IPS-15b (cell line): ENCODE data around the gene MEOX2.

ENCODE experiments used
- H3K27me3 ChIP-seq: one replicate; pipeline ENCODE4 v1.6.1; 2013; ENCODE audit warnings: low read length; ENCODE audit not compliant: control insufficient read depth, insufficient read depth
- H3K36me3 ChIP-seq: one replicate; pipeline ENCODE4 v1.6.1; 2013; ENCODE audit warnings: low read length; ENCODE audit not compliant: control insufficient read depth, insufficient read depth
- H3K4me1 ChIP-seq: one replicate; pipeline ENCODE4 v1.6.1; 2013; ENCODE audit warnings: mild to moderate bottlenecking, low read length; ENCODE audit not compliant: control insufficient read depth, insufficient read depth
- H3K4me3 ChIP-seq: one replicate; pipeline ENCODE4 v1.5.1; 2013; ENCODE audit warnings: low read depth, low read length
- H3K9ac ChIP-seq: one replicate; pipeline ENCODE4 v1.6.1; 2013; ENCODE audit warnings: low read depth, mild to moderate bottlenecking, low read length
- H3K9me3 ChIP-seq: one replicate; pipeline ENCODE4 v1.6.1; 2013; ENCODE audit warnings: mild to moderate bottlenecking, low read length; ENCODE audit not compliant: control insufficient read depth, insufficient read depth

MEOX2 gene

GRCh38 chr7:15580604-15581351, 105.7 kb downstream of the MEOX2 start:
- H3K9me3 ChIP-seq, result peaks cover 3% of the 10 kb centered on the region
- H3K4me3 ChIP-seq, result no peak overlapping the region
- H3K27me3 ChIP-seq, result no peaks in the 10 kb centered on the region
- H3K36me3 ChIP-seq, result no peaks in the 10 kb centered on the region
- H3K4me1 ChIP-seq, result no peaks in the 10 kb centered on the region
- no peak overlapping the region for H3K9ac ChIP-seq

GRCh38 chr7:15577600-15577999, 108.9 kb downstream of the MEOX2 start:
- Histone ChIP-seq H3K36me3 (no peaks in the 10 kb centered on the region), H3K9ac (no peak overlapping the region), H3K9me3 (no peaks in the 10 kb centered on the region), H3K27me3 (no peaks in the 10 kb centered on the region), H3K4me3 (no peak overlapping the region), H3K4me1 (no peaks in the 10 kb centered on the region)

- H3K4me3 ChIP-seq, result no peak overlapping the region
- no peaks in the 10 kb centered on the region for H3K27me3 ChIP-seq
- no peak overlapping the region for H3K9ac ChIP-seq
- no peaks in the 10 kb centered on the region for H3K4me1 ChIP-seq
- H3K9me3 ChIP-seq, result no peaks in the 10 kb centered on the region
- no peaks in the 10 kb centered on the region for H3K36me3 ChIP-seq
Measured at GRCh38 chr7:15571301-15571878, 115.1 kb downstream of the MEOX2 start.

GRCh38 chr7:15567652-15568051, 118.8 kb downstream of the MEOX2 start:
- Histone ChIP-seq H3K27me3 (no peaks in the 10 kb centered on the region), H3K36me3 (no peaks in the 10 kb centered on the region), H3K4me1 (no peaks in the 10 kb centered on the region), H3K4me3 (no peak overlapping the region), H3K9ac (no peak overlapping the region), H3K9me3 (no peaks in the 10 kb centered on the region)

- no peaks in the 10 kb centered on the region for H3K36me3 ChIP-seq
Measured at GRCh38 chr7:15567036-15567435, 119.4 kb downstream of the MEOX2 start.

GRCh38 chr7:15566476-15566875, 120.0 kb downstream of the MEOX2 start:
- Histone ChIP-seq H3K4me1 (no peaks in the 10 kb centered on the region), H3K4me3 (no peak overlapping the region), H3K9ac (no peak overlapping the region), H3K9me3 (no peaks in the 10 kb centered on the region), H3K27me3 (no peaks in the 10 kb centered on the region), H3K36me3 (no peaks in the 10 kb centered on the region)

More at GRCh38 chr7:15567036-15567435, 119.4 kb downstream of the MEOX2 start:
- Histone ChIP-seq H3K27me3 (no peaks in the 10 kb centered on the region), H3K4me1 (no peaks in the 10 kb centered on the region), H3K9me3 (no peaks in the 10 kb centered on the region), H3K9ac (no peak overlapping the region), H3K4me3 (no peak overlapping the region)

- Histone ChIP-seq H3K4me1 (no peaks in the 10 kb centered on the region), H3K9me3 (no peaks in the 10 kb centered on the region), H3K27me3 (no peaks in the 10 kb centered on the region), H3K9ac (no peak within 1 kb of the TSS), H3K4me3 (no peak within 1 kb of the TSS), H3K36me3 (no peaks in the 10 kb centered on the region)
Measured at GRCh38 chr7:15561835-15562234, 124.6 kb downstream of the MEOX2 start, which contains the start of gene AGMO. Gene AGMO, minus strand, starts transcription at chr7:15562015.
